Stimulated activated CD4-positive, alpha-beta T cell treated with anti-CD3 and anti-CD28 coated beads, Interleukin-1b, Interleukin-23, amount 100 ng/mL, for 4 hours (primary cell): ENCODE data around the gene LY6G5C.
"Not testable (repeated sequence)": the region's sequence is repeated elsewhere in the genome, so short reads cannot be mapped to it uniquely, and the experiment has no call there.

Experiments
- DNase-seq, 2 donors: peaks; one replicate each; pipeline ENCODE4 v3.0.0-alpha.2; 2020; ENCODE audit warnings: low read depth in 2 of 2

LY6G5C gene

DNA sequence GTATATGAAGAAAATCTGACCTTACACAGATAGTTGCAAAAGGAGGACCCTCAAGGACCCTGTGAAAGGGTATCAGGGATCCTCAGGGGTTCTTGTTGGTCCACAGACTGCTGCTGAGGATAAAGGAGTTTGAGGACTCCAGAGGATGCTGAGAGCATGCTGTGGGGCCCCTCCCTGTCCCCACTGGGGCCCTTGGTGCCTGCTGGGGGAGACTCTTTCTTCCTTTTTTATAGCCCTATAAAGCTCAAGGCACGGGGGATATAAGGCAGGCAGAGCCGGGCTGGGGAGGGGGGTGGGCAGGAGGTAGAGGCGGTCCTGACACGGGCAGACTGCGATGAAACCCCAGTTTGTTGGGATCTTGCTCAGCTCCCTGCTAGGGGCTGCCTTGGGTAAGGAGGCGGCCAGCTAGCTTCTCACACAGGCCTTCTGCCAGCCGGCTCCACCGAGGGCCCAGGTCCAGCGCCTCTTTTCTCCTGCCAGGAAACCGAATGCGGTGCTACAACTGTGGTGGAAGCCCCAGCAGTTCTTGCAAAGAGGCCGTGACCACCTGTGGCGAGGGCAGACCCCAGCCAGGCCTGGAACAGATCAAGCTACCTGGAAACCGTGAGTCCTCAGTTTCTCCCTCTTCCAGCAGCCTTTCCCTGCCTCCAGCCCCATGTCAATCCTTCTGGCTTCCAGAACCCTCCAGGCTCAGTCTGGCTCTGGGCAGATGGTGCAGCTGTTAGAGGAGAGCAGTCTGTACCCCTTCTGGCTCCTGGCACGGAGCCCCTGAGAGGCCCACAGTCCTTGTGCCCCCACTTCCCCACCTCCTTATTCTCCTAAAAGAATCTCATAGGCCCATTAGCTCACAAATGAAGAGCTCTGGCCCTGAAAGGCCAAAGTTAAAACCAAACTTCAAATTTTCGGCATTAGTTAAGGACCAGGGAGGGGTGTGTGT lies 34.4 kb upstream of the LY6G5C start, which contains the start of gene LY6G6D:
Gene LY6G6D (plus strand): TSS at position 327 of the 937 bp plus-strand sequence. CDS start 8 bp downstream, at position 335.
- DNase-seq = no peak

DNA sequence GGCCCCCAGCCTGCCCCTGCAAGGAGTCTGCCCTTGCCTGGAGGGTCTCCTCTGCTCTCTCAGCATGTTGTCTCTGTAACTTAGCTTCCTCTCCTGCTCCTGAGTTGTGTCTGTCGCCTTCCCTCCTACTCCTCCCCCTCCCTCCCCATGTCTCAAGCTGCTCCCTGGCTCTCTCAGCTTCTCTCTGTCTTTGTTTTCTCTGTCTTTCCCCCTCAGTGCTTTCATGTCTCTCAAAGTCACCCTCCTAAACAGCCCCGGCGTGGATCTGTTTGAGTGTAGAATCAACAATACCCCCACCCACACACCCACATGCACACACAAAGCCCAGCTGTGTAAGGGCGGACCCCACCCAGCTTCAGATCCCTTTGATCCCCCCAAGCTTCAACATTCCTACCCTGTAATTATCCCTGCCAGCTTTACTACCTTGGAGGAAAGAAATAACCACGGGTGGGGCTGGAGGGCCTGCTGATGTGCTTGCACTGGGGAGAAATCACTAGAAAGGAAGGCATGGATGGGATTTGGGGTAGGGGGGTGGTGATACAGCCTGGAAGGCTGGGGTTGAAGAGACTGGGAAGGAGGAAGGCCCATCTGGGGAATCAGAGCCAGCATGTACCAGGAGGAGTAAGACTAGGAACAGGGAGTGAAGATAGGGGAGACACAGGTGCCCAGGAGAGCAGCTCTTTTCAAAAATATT lies 33.3 kb upstream of the LY6G5C start:
- DNase-seq = no peak

DNA sequence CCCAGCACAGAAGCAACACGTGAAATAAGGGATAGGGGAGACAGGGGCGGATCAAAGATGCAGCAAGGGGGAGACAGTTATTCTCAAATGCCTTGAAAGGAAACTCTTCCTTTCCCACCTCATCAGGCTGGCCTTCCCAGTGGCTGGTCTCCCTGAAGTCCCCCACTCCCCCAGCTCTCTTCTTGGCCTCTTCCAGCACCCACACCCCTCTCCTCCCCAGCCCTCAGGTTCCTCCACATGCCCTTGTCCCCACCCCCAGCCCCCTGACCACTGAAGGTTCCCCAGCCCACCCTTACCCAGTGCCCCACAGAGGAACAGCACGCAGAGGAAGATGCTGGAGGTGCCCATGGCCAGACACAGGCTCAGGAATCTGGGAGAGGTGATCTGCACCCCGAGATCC lies 32.6 kb upstream of the LY6G5C start:
- no peak for DNase-seq

DNA sequence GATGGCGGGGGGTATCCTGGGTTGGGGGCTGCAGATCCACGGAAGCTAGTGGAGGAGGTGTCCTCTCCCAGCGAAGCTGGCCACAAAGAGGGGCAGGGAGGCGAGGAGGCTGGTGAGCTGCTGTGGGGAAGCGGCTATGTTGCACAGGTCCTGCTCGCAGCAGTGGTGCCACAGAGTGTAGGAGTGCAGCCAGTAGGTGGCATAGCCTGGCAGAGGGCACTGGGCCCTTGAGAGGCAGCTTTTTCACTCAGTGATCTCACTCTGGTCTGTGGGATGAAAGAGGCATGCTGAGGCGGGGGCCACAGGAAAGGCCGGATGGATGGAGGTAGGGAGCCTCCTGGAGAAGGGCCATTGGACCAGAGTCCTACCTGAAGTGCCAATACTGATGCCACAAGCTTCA lies 31.4 kb upstream of the LY6G5C start:
- no peak for DNase-seq

DNA sequence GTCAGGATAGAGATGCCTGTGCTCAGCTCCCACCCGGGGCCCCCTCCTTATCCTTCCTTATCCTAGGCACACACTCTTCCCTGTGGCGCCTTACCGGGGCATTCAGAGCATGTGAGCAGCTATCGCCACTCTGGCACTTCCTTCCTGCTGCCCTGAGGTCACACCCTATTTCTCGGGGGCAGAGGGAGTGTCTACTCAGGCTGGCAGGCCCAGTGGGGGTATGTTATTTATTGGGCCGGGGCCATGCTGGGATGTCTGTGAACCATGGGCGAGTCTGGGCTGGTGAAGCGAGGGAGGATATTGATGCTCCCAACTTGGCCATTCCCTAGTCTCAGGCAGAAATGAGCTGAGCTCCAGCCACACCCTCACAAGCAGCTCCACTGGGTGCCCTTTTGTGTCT lies 30.4 kb upstream of the LY6G5C start:
- DNase-seq = no peak

DNA sequence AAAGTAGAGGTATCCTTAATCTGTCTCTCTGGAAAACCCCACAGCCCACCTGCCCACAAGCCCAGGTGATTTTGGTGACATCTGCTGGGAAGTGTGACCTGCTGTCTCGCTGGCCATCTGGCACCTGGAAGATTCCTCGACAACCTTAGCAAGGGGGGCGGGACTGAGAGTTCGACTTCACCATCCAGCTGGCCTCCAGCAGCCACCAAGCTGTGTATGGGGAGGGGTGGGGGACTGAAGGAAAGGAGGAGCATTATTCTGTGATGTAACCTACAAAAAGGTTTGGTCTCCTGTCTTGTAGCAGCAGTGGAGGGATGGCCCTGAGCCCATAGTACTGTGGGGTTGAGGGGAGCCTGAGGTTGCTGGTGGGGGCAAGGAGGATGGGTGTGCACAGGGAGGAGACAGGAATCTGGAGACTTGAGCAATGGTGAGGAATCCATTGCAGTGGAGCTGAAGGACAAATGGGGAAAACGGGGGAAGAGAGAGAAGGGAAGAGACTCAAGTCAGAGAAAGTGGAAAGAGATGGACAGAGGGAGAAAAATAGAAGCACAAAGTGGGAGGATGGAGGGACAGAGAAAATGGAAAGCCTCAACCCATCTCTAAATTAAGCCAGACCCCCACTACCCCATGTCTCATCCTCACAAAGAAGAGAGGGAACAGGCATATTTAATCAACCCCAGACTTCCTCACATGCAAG lies 29.8 kb upstream of the LY6G5C start:
- DNase-seq = no peak

DNA sequence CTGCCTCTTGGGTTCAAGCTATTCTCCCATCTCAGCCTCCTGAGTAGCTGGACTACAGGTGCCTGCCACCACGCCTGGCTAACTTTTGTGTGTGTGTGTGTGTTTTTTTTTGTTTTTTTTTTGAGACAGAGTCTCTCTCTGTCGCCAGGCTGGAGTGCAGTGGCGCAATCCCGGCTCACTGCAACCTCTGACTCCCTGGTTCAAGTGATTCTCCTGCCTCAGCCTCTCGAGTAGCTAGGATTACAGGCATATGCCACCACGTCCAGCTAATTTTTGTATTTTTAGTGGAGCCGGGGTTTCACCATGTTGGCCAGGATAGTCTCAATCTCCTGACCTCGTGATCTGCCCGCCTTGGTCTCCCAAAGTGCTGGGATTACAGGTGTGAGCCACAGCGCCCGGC lies 28.3 kb upstream of the LY6G5C start:
- not testable (repeated sequence) for DNase-seq

DNA sequence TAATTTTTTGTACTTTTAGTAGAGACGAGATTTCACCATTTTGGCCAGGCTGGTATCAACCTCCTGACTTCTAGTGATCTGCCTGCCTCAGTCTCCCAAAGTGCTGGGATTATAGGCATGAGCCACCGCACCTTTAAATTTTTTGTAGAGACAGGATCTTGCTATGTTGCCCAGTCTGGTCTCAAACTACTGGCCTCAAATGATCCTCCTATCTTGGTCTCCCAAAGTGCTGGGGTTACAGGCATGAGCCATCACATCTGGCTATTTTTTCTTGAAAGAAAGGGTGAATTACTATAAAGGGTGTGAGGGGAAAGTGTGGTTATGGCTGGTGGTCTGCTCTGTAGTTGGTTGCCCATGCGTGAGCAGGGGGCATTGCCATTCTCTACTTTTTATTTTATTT lies 27.4 kb upstream of the LY6G5C start:
- DNase-seq = no peak

DNA sequence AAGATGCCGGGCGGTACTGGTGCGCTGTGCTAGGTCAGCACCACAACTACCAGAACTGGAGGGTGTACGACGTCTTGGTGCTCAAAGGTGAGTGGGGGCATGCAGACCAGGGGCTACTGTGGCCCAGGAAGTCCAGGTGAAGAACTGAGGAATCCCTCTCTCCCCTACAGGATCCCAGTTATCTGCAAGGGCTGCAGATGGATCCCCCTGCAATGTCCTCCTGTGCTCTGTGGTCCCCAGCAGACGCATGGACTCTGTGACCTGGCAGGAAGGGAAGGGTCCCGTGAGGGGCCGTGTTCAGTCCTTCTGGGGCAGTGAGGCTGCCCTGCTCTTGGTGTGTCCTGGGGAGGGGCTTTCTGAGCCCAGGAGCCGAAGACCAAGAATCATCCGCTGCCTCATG lies 26.8 kb upstream of the LY6G5C start:
- DNase-seq = no peak

DNA sequence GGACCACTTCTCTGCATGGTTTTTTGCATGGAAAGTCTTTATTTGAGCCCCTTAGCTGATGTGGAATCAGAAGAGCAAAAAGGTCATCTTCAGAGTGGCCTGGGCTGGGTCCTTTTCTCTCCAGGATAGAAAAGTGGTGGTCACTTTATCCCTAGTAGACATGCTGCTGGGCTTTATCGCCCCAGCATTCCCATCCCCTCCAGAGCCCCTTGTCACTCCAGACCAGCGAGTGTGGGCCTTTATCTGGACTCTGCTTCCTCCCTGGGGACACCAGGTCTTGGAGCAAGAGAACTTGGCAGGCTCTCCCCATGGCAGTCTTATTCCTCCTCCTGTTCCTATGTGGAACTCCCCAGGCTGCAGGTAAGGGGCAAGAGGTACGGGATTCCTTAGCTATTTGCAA lies 25.7 kb upstream of the LY6G5C start, which contains the start of gene LY6G6F:
Gene LY6G6F (plus strand): TSS at position 268 of the 400 bp plus-strand sequence. CDS start 41 bp downstream, at position 309.
- DNase-seq = no peak

DNA sequence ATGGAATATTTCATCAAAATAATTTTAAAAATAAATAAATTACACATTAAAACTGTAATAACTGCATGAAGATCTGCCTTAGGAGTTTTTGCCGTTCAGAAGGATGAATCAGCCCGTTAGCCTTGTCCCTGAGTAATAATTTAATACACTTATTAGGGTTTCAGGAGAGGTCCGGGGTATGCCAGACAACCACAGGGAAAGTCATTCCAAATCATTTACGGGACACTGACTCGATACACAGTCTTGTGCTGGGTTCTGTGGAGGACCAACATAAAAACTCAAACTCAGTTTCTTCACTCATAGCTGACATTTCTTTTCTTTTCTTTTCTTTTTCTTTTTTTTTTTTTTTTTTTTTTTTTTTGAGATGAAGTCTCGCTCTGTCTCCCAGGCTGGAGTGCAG lies 25.1 kb upstream of the LY6G5C start:
- no peak for DNase-seq

DNA sequence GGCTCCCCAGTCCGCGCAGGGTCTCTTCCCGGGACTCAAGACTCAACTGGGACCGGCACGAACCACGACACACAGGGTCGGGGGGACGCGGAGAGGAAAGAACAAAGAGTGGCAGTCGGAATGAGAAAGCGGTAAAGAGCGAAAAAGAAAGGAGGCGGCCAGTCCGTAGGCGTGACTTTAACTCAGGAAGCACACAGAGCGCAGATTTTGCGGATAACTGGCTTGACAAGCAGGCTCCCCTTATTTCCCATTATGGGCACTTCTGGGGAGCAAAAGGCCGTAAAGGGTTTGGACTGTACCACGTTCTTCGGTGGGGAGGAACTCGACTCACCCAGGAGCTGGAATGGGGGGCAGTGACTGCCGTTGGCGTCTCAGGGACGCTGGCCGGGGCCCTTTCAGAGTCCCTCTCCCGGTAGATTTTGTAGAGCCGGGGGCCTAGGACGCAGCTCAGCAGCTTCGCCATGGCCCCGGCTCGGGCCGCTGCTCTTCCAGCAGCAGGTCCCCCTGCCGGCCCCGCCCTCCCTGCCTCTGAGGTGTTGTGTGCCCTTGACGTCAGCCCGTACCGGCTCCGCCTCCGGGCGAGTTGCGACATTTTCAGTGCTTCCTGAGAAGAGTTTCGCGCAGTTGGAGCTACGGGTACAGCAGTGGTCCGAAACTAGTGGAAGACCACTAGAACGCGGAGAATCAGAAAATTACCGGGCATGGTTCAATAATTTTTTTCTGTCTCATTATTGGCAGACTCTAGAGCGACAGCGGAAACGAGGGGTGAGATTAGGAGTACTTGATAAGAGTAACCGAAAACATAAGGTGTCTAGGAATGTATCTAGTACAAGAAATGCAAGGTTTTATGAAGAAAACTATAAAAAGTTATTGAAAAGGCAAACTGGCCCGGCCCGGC lies 22.2 kb upstream of the LY6G5C start, which contains the start of gene ABHD16A:
Gene ABHD16A (minus strand): TSS at position 506 of the 898 bp plus-strand sequence. CDS start 43 bp downstream, at position 463.
- DNase-seq = peak; percentile 94 to 95

DNA sequence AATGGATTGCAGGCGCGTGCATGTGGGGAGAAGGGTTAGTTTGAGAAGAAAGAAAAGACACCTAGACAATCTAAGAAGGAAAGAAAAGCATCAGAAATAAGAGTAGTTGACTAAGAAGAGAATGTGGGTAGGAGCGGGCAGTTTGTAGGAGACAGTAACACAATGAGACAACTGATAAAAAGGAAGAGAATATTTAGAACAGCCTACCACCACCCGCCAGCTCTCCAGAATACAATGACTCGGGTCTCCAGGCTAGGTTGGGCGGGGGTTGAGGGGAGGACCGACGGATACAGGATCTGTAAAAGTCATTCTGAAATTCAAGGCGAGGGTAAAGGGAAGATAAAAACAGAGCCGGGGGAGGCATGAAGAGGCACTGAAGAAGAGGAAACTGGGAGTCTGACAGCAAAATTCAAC lies 21.5 kb upstream of the LY6G5C start:
- DNase-seq = peak in 1 of 2 donors; percentile 19

DNA sequence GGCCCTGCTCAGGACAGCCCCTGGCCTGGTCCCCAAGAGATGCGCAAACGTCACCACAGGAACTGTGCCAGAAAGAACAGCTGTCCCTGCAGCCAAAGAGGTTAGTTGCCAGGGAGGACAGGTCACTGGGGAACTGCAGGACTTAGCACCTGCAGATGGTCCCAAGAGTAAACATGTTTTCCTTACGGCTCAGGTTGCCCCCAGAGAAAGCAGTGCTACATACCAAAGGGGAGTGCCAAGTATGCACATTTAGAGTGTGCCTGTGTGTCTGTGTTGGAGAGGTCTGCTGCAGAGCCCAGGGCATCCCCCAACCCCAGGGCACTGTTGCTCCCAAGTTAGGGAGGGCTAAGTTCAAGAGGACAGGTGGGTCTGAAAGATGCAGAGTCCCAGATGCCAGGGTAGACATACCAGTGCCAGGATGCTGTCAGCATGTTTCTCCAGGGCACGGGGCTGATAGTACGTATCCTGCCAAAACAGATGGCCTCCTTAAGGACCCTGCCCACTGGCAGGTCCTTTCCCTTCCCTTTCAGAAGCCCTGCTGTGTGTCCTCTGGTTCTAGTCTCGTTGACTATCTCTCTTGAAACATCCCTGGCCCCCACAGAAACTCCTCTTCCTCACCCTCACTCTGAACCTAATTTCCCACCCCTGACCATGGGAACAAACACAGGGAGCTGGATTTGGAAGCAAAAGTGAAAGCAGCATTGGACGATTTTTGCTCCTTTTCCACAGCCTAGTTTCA lies 21.0 kb upstream of the LY6G5C start:
- no peak for DNase-seq

DNA sequence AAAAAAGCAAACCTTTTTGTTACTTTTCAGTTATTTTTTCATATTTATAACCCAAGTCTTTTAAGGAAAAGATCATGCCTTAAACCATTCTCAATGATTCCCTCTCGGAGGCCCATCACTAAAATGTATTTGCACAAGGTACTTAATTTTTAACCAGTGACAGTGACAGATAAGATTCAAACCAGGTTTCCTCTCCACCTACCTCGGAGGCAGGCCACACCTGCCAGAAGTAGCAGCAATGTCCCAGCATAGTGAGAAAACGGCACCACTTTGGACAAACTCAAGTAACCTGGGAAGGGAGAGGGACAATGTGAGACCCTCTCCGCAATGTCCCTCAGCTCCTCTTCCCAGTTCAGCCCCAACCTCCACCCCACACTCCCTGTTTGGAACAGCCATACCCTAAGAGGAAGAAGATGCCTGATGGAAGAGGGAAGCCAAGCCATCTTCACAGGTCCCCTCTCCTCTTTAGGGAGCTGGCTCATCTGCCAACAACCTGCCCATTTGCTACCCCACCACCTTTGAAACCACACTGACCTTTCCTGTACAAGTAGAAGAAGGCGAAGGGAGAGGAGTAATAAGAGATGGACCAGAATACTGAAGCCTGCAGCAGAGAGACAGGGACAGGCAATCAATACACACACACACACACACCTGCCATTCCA lies 20.0 kb upstream of the LY6G5C start:
- no peak for DNase-seq

DNA sequence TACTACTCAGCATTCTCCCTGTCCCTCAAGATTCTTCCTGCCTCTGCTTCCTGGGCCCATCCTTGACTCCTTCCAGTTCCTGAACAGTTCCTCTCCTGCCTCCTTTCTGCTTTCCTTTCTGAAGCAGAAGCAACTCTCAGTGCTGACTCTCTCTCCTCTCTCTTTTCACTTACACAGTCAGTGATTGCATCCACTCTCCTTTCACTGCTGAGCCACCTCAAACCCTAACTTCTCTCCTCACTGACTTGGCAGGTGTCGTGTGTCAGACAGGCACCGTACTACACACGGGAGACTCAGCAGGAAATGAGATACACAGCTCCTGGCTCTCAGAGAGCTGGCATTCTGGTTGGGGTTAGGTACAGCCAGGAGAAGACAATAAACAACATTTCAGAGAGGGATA lies 16.7 kb upstream of the LY6G5C start:
- DNase-seq = no peak

DNA sequence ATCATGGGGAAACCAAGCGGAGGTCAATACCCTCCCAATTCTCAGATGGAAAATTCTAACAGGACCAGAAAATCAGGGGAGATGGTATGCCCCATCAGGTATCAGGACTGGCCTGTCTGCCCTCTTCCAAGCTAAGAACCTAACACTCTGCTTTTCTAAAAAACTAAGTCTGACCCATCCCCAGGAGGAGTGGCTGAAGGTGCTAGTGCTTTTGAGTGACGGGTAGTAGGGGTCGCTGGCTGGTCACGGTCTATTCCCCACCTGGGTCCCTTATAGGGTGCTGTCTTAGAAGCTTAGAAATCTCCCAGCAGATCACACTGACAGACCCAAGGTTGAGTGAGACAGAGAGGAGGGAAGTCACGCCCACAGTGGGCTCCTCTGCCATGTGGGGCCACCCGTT lies 12.7 kb upstream of the LY6G5C start:
- no peak for DNase-seq

DNA sequence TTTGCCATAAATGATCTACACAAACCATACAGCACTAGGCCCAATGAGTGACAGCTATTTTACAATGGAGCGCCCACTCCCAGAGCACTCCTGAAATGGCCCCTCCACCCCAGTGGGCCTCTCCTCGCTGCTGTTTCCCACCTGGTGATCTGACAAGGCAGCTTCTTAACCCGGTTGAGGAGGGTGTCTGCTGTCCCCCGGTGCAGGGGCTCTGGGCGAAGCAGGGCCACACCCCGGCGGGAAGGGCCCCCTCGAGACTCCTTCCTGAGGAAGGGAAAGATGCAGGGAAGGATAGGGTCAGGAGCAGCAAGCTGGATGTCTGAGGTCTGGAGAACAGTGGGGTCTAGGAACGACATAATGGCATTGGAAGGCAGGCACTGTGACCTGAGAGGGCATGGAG lies 12.0 kb upstream of the LY6G5C start:
- DNase-seq = no peak

DNA sequence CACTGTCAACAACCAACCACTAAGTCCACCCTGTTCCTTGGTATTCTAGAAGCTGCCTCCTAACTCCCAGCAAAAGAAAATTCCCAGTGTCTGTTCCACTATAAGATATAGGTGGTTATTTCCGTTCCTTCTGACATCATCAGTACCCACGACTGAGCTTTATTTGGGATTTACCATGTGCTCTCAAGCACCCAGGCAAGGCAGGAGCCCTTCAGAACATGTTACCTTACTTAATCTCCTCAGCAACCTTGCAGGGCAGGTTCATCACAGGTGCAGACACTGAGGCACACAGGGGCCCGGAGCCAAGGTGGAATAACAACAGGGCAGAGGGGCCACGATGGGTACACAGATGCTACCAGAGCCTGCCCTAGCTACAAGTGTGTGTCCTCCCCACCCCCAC lies 11.5 kb upstream of the LY6G5C start:
- no peak for DNase-seq
